Endothelial cell of umbilical vein (primary cell): ENCODE measurements around the gene CAPRIN2. TPM values are rescaled to one million over a fixed set of nuclear protein-coding genes. Genes with fewer than 3 reads are reported as not detected.

ENCODE experiments used
- BruUV-seq: library from RNA; stranded (reverse); fragments of 400-500 nt; replicated peaks from 2 replicates; lab custom pipeline; 2021; lab: Mats Ljungman, UMichigan
- CTCF ChIA-PET: fragments of 300-600, 350-600 bp; sonication (Branson Sonifier 250); formaldehyde crosslinking; loops from one replicate; lab custom pipeline; 2021; ENCODE audit warnings: antibody characterized with exemption, inconsistent platforms; lab: Charles Lee
- POLR2A ChIA-PET: fragments of 300-600, 350-600 bp; sonication (Branson Sonifier 250); formaldehyde crosslinking; loops from one replicate; lab custom pipeline; 2021; ENCODE audit warnings: antibody characterized with exemption, inconsistent platforms; lab: Charles Lee
- DNase-seq: peaks from one replicate; pipeline ENCODE4 v3.0.0-alpha.2; 2011; ENCODE audit warnings: low read depth, low spot score
- FAIRE-seq: peaks from 2 replicates; lab custom pipeline; 2011; peaks lifted over from hg19 to GRCh38; lab: Jason Lieb, UNC
- H2AFZ ChIP-seq: 2 replicates; pipeline ENCODE4 v1.6.0; 2012; ENCODE audit warnings: low read depth, low read length, control low read depth, inconsistent platforms
- H3K27ac ChIP-seq: 2 replicates; pipeline ENCODE4 v1.5.1; 2011; ENCODE audit warnings: low read depth, mild to moderate bottlenecking, control low read depth, low read length, moderate library complexity; ENCODE audit not compliant: insufficient read depth
- H3K27me3 ChIP-seq, 2 experiments: 2 replicates each; pipeline versions ENCODE4 v1.6.0 to v1.6.1; 2011; ENCODE audit warnings: low read length in 2 of 2, mixed read lengths in 1 of 2; ENCODE audit not compliant: control insufficient read depth in 2 of 2, insufficient read depth in 2 of 2
- H3K36me3 ChIP-seq, 2 experiments: 2 replicates in 1 of 2; 3 replicates in 1 of 2; pipeline ENCODE4 v1.5.1; 2011; ENCODE audit warnings: low read length in 2 of 2, mild to moderate bottlenecking in 1 of 2, moderate library complexity in 1 of 2; ENCODE audit not compliant: control insufficient read depth in 2 of 2, insufficient read depth in 2 of 2; ENCODE audit errors: extremely low read depth in 1 of 2
- H3K4me1 ChIP-seq: 3 replicates; pipeline ENCODE4 v1.5.1; 2011; ENCODE audit warnings: mild to moderate bottlenecking, low read length; ENCODE audit not compliant: control insufficient read depth, insufficient read depth; ENCODE audit errors: extremely low read depth
- H3K4me2 ChIP-seq: 2 replicates; pipeline ENCODE4 v1.6.1; 2011; ENCODE audit warnings: low read length, control low read depth, mixed read lengths; ENCODE audit not compliant: insufficient read depth
- H3K4me3 ChIP-seq, 3 experiments: fragments of 200-600 bp in 1 of 3; sonication (generic), shearing (Covaris generic) in 1 of 3; replicated peaks in 1 of 3; 2 replicates each; pipeline ENCODE4 v1.5.1; 2011 to 2016; ENCODE audit warnings: control low read depth in 3 of 3, low read length in 3 of 3, mild to moderate bottlenecking in 2 of 3, inconsistent platforms in 1 of 3, low read depth in 1 of 3, moderate library complexity in 1 of 3; ENCODE audit not compliant: insufficient read depth in 1 of 3
- H3K79me2 ChIP-seq: 2 replicates; pipeline ENCODE4 v1.6.0; 2012; ENCODE audit warnings: low read length, inconsistent platforms; ENCODE audit not compliant: control insufficient read depth, insufficient read depth
- H3K9ac ChIP-seq: replicated peaks from 2 replicates; pipeline ENCODE3; 2011; ENCODE audit warnings: low read length, control low read depth; ENCODE audit not compliant: insufficient read depth; ENCODE audit errors: extremely low read depth
- H3K9me1 ChIP-seq: replicated peaks from 3 replicates; pipeline ENCODE4 v1.6.0; 2011; ENCODE audit warnings: mild to moderate bottlenecking, low read length; ENCODE audit not compliant: control insufficient read depth, insufficient read depth; ENCODE audit errors: extremely low read depth
- H3K9me3 ChIP-seq: replicated peaks from 2 replicates; pipeline ENCODE4 v1.5.1; 2012; ENCODE audit warnings: low read length, inconsistent platforms; ENCODE audit not compliant: control insufficient read depth, insufficient read depth
- H4K20me1 ChIP-seq: replicated peaks from 2 replicates; pipeline ENCODE3; 2011; ENCODE audit warnings: mild to moderate bottlenecking, low read length; ENCODE audit not compliant: control insufficient read depth, insufficient read depth; ENCODE audit errors: extremely low read depth
- FOS ChIP-seq: IDR thresholded peaks from 2 replicates; pipeline ENCODE4 v1.6.1; 2011; ENCODE audit warnings: mild to moderate bottlenecking, low read length, moderate library complexity, borderline replicate concordance; ENCODE audit not compliant: insufficient read depth
- GATA2 ChIP-seq: IDR thresholded peaks from 2 replicates; pipeline ENCODE4 v1.7.0; 2011; ENCODE audit warnings: low read depth, mild to moderate bottlenecking, moderate library complexity, mixed read lengths, low read length; ENCODE audit not compliant: insufficient read length, insufficient read depth
- POLR2A ChIP-seq: IDR thresholded peaks from 2 replicates; pipeline ENCODE4 v1.6.1; 2012; ENCODE audit warnings: low read depth, mild to moderate bottlenecking, control low read depth, low read length
- POLR2AphosphoS5 ChIP-seq: IDR thresholded peaks from 2 replicates; pipeline ENCODE4 v1.6.1; 2012; ENCODE audit warnings: low read depth, mild to moderate bottlenecking, control low read depth, low read length, moderate library complexity; ENCODE audit not compliant: insufficient read depth
- dilution Hi-C: fragments of 300-500 bp; cut with MboI; formaldehyde crosslinking; loops from one replicate; pipeline ENCODE4 v1.15.0; 2019; ENCODE audit warnings: low sequenced_read_pairs; ENCODE audit not compliant: extremely low pct_ligation_motif_present
- intact Hi-C: fragments of 100-400 bp; cut with micrococcal nuclease; formaldehyde crosslinking; loops from one replicate; pipeline ENCODE4 v1.10.0; 2022
- polyA plus RNA-seq, 4 experiments: library from polyadenylated mRNA; depleted of rRNA in 3 of 4; stranded (reverse) in 3 of 4; unstranded in 1 of 4; fragments of >200 nt; gene quantifications; 2 replicates each; pipeline versions ENCODE4 v1.2.1 to v1.2.3, GENCODE V29; 2011 to 2012; ENCODE audit warnings: missing spikeins in 1 of 4
- total RNA-seq: library from RNA; stranded (reverse); gene quantifications from 2 replicates; pipeline ENCODE4 v1.2.3, GENCODE V29; 2021
- TF ChIP-seq, protein P1 (sequence below): IDR thresholded peaks from 2 replicates; pipeline ENCODE4 v1.6.1; 2011; ENCODE audit not compliant: insufficient read depth, insufficient read length
- TF ChIP-seq, protein P2 (sequence below), 2 donors: IDR thresholded peaks; 1 replicate in 1 of 2; 2 replicates in 1 of 2; pipeline ENCODE4 v1.5.1; 2011; ENCODE audit warnings: low read length in 2 of 2, mild to moderate bottlenecking in 2 of 2, moderate library complexity in 2 of 2, control low read depth in 1 of 2, inconsistent platforms in 1 of 2, low read depth in 1 of 2; ENCODE audit not compliant: insufficient read depth in 1 of 2; ENCODE audit errors: extremely low read depth in 1 of 2

CAPRIN2 gene
- total and polyA plus RNA-seq, 2 donors (not counting 3 experiments of a cell fraction or from before 2014, with no cell fraction given): 13.5 to 25.0 TPM

DNA sequence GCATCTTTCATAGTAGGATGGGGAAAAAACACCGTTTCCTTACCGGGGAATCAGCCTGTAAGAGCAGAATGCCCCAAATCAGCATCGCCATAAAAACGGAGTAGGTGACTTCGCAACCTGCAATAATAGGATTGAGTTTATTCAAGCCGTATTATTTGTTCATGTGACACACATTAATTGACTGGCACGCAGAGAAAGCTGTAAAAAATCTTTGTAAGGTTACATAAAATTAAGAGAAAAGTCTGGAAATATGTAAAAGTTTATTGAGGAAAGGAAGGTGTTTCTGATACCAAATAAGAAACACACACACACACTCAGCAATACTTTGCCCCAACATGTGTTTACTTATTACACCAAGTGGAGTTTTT, 628 bp upstream of the CAPRIN2 start:
- ChIA-PET POLR2A (interaction anchor here (0.6 to 2.8 kb wide), 3 partner anchors 40 to 142 kb away, joined by 5 to 22 read pairs (median 6); partner anchors contain the start of gene IPO8), CTCF (interaction anchor here (1.0 to 5.2 kb wide), 5 partner anchors 9 to 61 kb away, joined by 3 to 55 read pairs (median 10); no protein-coding TSS in a partner anchor)
- Histone ChIP-seq H3K79me2 (peaks cover 35% of the 10 kb centered on the region), H3K9ac (peak overlapping the region; percentile 54), H3K9me1 (no peaks in the 10 kb centered on the region), H3K4me1 (peaks cover 15% of the 10 kb centered on the region), H3K9me3 (no peaks in the 10 kb centered on the region), H3K27ac (peak overlapping the region; percentile 27), H4K20me1 (no peaks in the 10 kb centered on the region), H2AFZ (peak overlapping the region; percentile 62), H3K4me3 (peak overlapping the region; percentile 1 to 70 (median 53)), H3K4me2 (peak overlapping the region; percentile 49), H3K27me3 (no peaks in the 10 kb centered on the region), H3K36me3 (no peaks in the 10 kb centered on the region)
- TSS peak; percentile 84 for BruUV-seq
- TF ChIP-seq FOS (no peak), GATA2 (peak; percentile 42)
- TF ChIP-seq, protein P1, sequence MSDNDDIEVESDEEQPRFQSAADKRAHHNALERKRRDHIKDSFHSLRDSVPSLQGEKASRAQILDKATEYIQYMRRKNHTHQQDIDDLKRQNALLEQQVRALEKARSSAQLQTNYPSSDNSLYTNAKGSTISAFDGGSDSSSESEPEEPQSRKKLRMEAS: no peak
- TF ChIP-seq, protein P2, sequence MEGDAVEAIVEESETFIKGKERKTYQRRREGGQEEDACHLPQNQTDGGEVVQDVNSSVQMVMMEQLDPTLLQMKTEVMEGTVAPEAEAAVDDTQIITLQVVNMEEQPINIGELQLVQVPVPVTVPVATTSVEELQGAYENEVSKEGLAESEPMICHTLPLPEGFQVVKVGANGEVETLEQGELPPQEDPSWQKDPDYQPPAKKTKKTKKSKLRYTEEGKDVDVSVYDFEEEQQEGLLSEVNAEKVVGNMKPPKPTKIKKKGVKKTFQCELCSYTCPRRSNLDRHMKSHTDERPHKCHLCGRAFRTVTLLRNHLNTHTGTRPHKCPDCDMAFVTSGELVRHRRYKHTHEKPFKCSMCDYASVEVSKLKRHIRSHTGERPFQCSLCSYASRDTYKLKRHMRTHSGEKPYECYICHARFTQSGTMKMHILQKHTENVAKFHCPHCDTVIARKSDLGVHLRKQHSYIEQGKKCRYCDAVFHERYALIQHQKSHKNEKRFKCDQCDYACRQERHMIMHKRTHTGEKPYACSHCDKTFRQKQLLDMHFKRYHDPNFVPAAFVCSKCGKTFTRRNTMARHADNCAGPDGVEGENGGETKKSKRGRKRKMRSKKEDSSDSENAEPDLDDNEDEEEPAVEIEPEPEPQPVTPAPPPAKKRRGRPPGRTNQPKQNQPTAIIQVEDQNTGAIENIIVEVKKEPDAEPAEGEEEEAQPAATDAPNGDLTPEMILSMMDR (IDR thresholded peaks at IDR 0.05; ENCODE audit: extremely low read depth in 1 of 2, insufficient read depth in 1 of 2, low read depth in 1 of 2, low read length in 2 of 2): no peak
- intact Hi-C loops: no loop called here
- FAIRE-seq (no peak), DNase-seq (no peak)
- dilution Hi-C loops: no loop called here

DNA sequence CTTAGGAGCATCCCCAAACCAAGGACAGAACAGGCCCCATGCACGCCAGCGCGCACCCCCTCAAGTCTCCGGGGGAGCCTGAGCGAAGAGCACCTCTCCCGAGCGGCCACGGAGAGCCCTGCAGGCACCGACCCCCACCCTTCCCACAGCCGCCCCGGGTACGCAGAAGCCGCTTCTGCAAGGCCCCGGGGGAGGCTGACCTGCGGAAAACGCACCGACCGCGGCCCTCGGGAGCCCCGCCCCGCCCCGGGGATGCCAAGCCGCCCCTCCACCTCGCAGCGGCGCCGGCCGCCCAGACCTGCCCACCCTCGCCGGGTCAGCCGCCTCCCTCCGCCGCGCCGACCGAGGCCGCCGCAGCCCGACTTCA, 385 bp downstream of the CAPRIN2 start:
- Histone ChIP-seq H3K4me2 (peak overlapping the region; percentile 55), H3K9ac (peak overlapping the region; percentile 29), H3K36me3 (no peaks in the 10 kb centered on the region), H2AFZ (peak overlapping the region; percentile 9), H3K4me1 (peaks cover 15% of the 10 kb centered on the region), H3K27ac (peak overlapping the region; percentile 38), H3K9me1 (no peaks in the 10 kb centered on the region), H3K4me3 (peak overlapping the region; percentile 6 to 70 (median 48)), H4K20me1 (no peaks in the 10 kb centered on the region), H3K79me2 (peaks cover 44% of the 10 kb centered on the region), H3K9me3 (no peaks in the 10 kb centered on the region), H3K27me3 (no peaks in the 10 kb centered on the region)
- intact Hi-C loops (loop anchor here (1.0 kb wide), 3 partner anchors 41 to 59 kb away; partner anchors contain the start of gene IPO8), dilution Hi-C loops (no loop called here)
- DNase-seq: no peak
- TF ChIP-seq POLR2A: peak; percentile 17
- no peak for TF ChIP-seq POLR2AphosphoS5
- ChIA-PET CTCF (interaction anchor here (0.7 to 5.2 kb wide), 12 partner anchors 9 to 59 kb away, joined by 3 to 55 read pairs (median 6); partner anchors contain the start of gene IPO8), POLR2A (interaction anchor here (1.0 to 2.8 kb wide), 3 partner anchors 39 to 59 kb away, joined by 4 to 22 read pairs (median 5); partner anchors contain the start of gene IPO8)
- no peak for FAIRE-seq
- BruUV-seq: no TSS peak
